Measurements from ENCODE around the gene CLRN1.

- no peak for TF ChIP-seq CTCF (IDR thresholded peaks at IDR 0.05)
- no peak for TF ChIP-seq POLR2A (IDR thresholded peaks at IDR 0.05)
- TF ChIP-seq POLR2AphosphoS5 (IDR thresholded peaks at IDR 0.05), result no peak
Measured at GRCh38 chr3:150985711-150986110, 13.2 kb upstream of the CLRN1 start.
